ENCODE data around the gene TRIM71. TPM values are rescaled to one million over a fixed set of nuclear protein-coding genes. Genes with fewer than 3 reads are reported as not detected.
"Not testable (repeated sequence)": the region's sequence is repeated elsewhere in the genome, so short reads cannot be mapped to it uniquely, and the experiment has no call there.

The TRIM71 gene
- total and polyA plus RNA-seq, 7 donors: not detected

GRCh38 chr3:32930161-32930560 lies 112.4 kb downstream of the TRIM71 start:
- no peaks in the 10 kb centered on the region for H3K9me3 ChIP-seq
- H3K4me1 ChIP-seq: no peaks in the 10 kb centered on the region
- no peak overlapping the region for H3K4me3 ChIP-seq
- intact Hi-C loops (cut with DNase I): loop anchor here (10.0 kb wide), 1 partner anchor 195 kb away; no protein-coding TSS in a partner anchor
- no peak for DNase-seq
- no peak for TF ChIP-seq EP300 (IDR thresholded peaks at IDR 0.05)
- TF ChIP-seq POLR2A (IDR thresholded peaks at IDR 0.05): no peak
- no peak for TF ChIP-seq POLR2AphosphoS5 (IDR thresholded peaks at IDR 0.05)
- no peak for TF ChIP-seq CTCF (IDR thresholded peaks at IDR 0.05)
- H3K36me3 ChIP-seq: no peaks in the 10 kb centered on the region
- no peaks in the 10 kb centered on the region for H3K27me3 ChIP-seq
- H3K27ac ChIP-seq: no peak overlapping the region
- 95 to 96% methylated on average over 3 of the region's 3 CpGs for WGBS, 2 donors

GRCh38 chr3:32931273-32931672 lies 113.5 kb downstream of the TRIM71 start:
- not testable (repeated sequence) for H3K4me1 ChIP-seq, H3K9me3 ChIP-seq, H3K36me3 ChIP-seq, H3K27ac ChIP-seq, DNase-seq, H3K4me3 ChIP-seq, H3K27me3 ChIP-seq
- intact Hi-C loops (cut with DNase I): loop anchor here (10.0 kb wide), 1 partner anchor 196 kb away; no protein-coding TSS in a partner anchor
- WGBS, 2 donors: 78 to 86% methylated on average over 2 of the region's 2 CpGs

GRCh38 chr3:32934150-32934742 lies 116.4 kb downstream of the TRIM71 start:
- no peak for DNase-seq
- Histone ChIP-seq H3K9me3 (no peaks in the 10 kb centered on the region), H3K4me3 (no peak overlapping the region), H3K27ac (no peak overlapping the region), H3K4me1 (no peaks in the 10 kb centered on the region), H3K36me3 (no peaks in the 10 kb centered on the region), H3K27me3 (no peaks in the 10 kb centered on the region)
- 73 to 87% methylated on average over 5 of the region's 5 CpGs for WGBS, 2 donors
- TF ChIP-seq CTCF (IDR thresholded peaks at IDR 0.05): peak in 3 of 4 experiments; percentile 28 to 61 (median 36)
- TF ChIP-seq POLR2A (IDR thresholded peaks at IDR 0.05): no peak
- intact Hi-C loops (cut with DNase I): loop anchor here (10.0 kb wide), 1 partner anchor 199 kb away; no protein-coding TSS in a partner anchor

- no peak for DNase-seq
- WGBS, 2 donors: 65 to 67% methylated on average over 2 of the region's 2 CpGs
- intact Hi-C loops (cut with DNase I): loop anchor here (10.0 kb wide), 1 partner anchor 203 kb away; no protein-coding TSS in a partner anchor
These were observed 119.5 kb downstream of the TRIM71 start for GRCh38 chr3:32937331-32937730.

GRCh38 chr3:32939531-32940284 lies 121.9 kb downstream of the TRIM71 start:
- not testable (repeated sequence) for H3K9me3 ChIP-seq, H3K36me3 ChIP-seq, H3K4me3 ChIP-seq, H3K27me3 ChIP-seq, H3K4me1 ChIP-seq, DNase-seq, H3K27ac ChIP-seq
- intact Hi-C loops (cut with DNase I): loop anchor here (10.0 kb wide), 2 partner anchors 205 to 435 kb away; no protein-coding TSS in a partner anchor
- 90 to 93% methylated on average over 40 of the region's 40 CpGs for WGBS, 2 donors

More at GRCh38 chr3:32937331-32937730, 119.5 kb downstream of the TRIM71 start:
- Histone ChIP-seq H3K27ac (no peak overlapping the region), H3K9me3 (no peaks in the 10 kb centered on the region), H3K4me1 (no peaks in the 10 kb centered on the region), H3K36me3 (no peaks in the 10 kb centered on the region), H3K4me3 (no peak overlapping the region), H3K27me3 (no peaks in the 10 kb centered on the region)
- TF ChIP-seq CTCF (IDR thresholded peaks at IDR 0.05) (no peak), POLR2AphosphoS5 (IDR thresholded peaks at IDR 0.05) (no peak), EP300 (IDR thresholded peaks at IDR 0.05) (no peak), POLR2A (IDR thresholded peaks at IDR 0.05) (no peak)
